Kidney (tissue), 14 donors: ENCODE measurements around the gene SNX10. TPM values are rescaled to one million over a fixed set of nuclear protein-coding genes. Genes with fewer than 3 reads are reported as not detected.

ENCODE experiments used
- DNase-seq, 5 donors: peaks; one replicate each; pipeline ENCODE4 v3.0.0-alpha.2; 2013 to 2020
- FAIRE-seq: peaks from 2 replicates; lab custom pipeline; 2012; peaks lifted over from hg19 to GRCh38; lab: Jason Lieb, UNC
- H3K27ac ChIP-seq, 2 donors: one replicate each; pipeline ENCODE4 v1.7.0; 2013; ENCODE audit warnings: low read depth in 2 of 2, low read length in 2 of 2, inconsistent platforms in 1 of 2
- H3K27me3 ChIP-seq: one replicate; pipeline ENCODE4 v1.7.1; 2013; ENCODE audit warnings: low read length, inconsistent platforms; ENCODE audit not compliant: control insufficient read depth, insufficient read depth
- H3K36me3 ChIP-seq, 3 donors: one replicate each; pipeline versions ENCODE4 v1.7.0 to v1.7.1; 2013; ENCODE audit warnings: low read length in 3 of 3, control low read depth in 1 of 3, inconsistent platforms in 1 of 3; ENCODE audit not compliant: insufficient read depth in 3 of 3, control insufficient read depth in 2 of 3
- H3K4me1 ChIP-seq, 3 donors: one replicate each; pipeline versions ENCODE4 v1.7.0 to v1.7.1; 2013; ENCODE audit warnings: low read length in 3 of 3, inconsistent platforms in 1 of 3, low read depth in 1 of 3; ENCODE audit not compliant: control insufficient read depth in 2 of 3, insufficient read depth in 2 of 3
- H3K4me3 ChIP-seq, 3 donors: one replicate each; pipeline versions ENCODE4 v1.7.0 to v1.8.1; 2013; ENCODE audit warnings: low read length in 3 of 3, control low read depth in 1 of 3, inconsistent platforms in 1 of 3
- H3K9ac ChIP-seq, 3 donors: one replicate each; pipeline versions ENCODE4 v1.7.0 to v1.7.1; 2013; ENCODE audit warnings: low read length in 3 of 3, control low read depth in 1 of 3, inconsistent platforms in 1 of 3
- H3K9me3 ChIP-seq, 3 donors: one replicate each; pipeline versions ENCODE4 v1.7.0 to v1.7.1; 2013; ENCODE audit warnings: low read length in 3 of 3, control low read depth in 1 of 3, inconsistent platforms in 1 of 3; ENCODE audit not compliant: control insufficient read depth in 2 of 3, insufficient read depth in 1 of 3
- CTCF ChIP-seq: IDR thresholded peaks from 3 replicates; pipeline ENCODE4 v1.5.1; 2012; ENCODE audit warnings: mild to moderate bottlenecking, moderate library complexity, borderline replicate concordance; ENCODE audit not compliant: insufficient read depth; ENCODE audit errors: extremely low read depth
- intact Hi-C: fragments of 100-400 bp; cut with DNase I; formaldehyde crosslinking; loops from one replicate; pipeline ENCODE4 v1.11.1; 2022
- polyA plus RNA-seq: library from polyadenylated mRNA; stranded (reverse); fragments of 350-450 nt; fragmentation: Illumina TruSeq; extraction: RNeasy Lipid Tissue Mini Kit (QIAGEN cat#74804); gene quantifications from one replicate; pipeline ENCODE4 v1.2.3, GENCODE V29; 2014; ENCODE audit warnings: low read depth, low replicate concordance; ENCODE audit not compliant: insufficient read depth
- total RNA-seq: library from RNA; stranded (reverse); fragmentation: NEBNext Ultra II Directional; extraction: Animal tissue kit (Norgen Biotek cat#: 25700); gene quantifications from one replicate; pipeline ENCODE4 v1.2.1, GENCODE V29; 2021
- donor health status: control.
- donor health status: control.
- donor health status: control.
- donor health status: control.
- donor health status: control.
- donor health status: DM: yes; HTN: yes; CAD: no.
- donor health status: Normal renal cell carcinoma (clear cell type).

The SNX10 gene
- total and polyA plus RNA-seq, 2 donors from 2014 or later: 30.1 to 72.0 TPM

- Histone ChIP-seq H3K27me3 (peaks cover 1% of the 10 kb centered on the region), H3K36me3 (peaks cover 0 to 7% (median 0%) of the 10 kb centered on the region in 3 donors), H3K27ac (no peak overlapping the region), H3K9me3 (no peaks in the 10 kb centered on the region), H3K9ac (no peak overlapping the region), H3K4me3 (no peak overlapping the region), H3K4me1 (peaks cover 6 to 19% (median 16%) of the 10 kb centered on the region in 3 donors)
- intact Hi-C loops: loop anchor here (10.0 kb wide), 2 partner anchors 274 to 474 kb away; no protein-coding TSS in a partner anchor
- peak in 1 of 5 donors; percentile 33 for DNase-seq
- TF ChIP-seq CTCF: no peak
- peak; percentile 60 for FAIRE-seq
These were observed 76.9 kb downstream of the SNX10 start for GRCh38 chr7:26368542-26368941.

- FAIRE-seq (peak; percentile 30), DNase-seq (peak in 3 of 5 donors; percentile 46 to 91 (median 86))
- Histone ChIP-seq H3K27me3 (peaks cover 3% of the 10 kb centered on the region), H3K36me3 (peaks cover 0 to 7% (median 0%) of the 10 kb centered on the region in 3 donors), H3K9me3 (no peaks in the 10 kb centered on the region), H3K9ac (peak overlapping the region in 1 of 3 donors; percentile 21), H3K27ac (no peak overlapping the region), H3K4me1 (peaks cover 6 to 19% (median 16%) of the 10 kb centered on the region in 3 donors), H3K4me3 (peak overlapping the region in 2 of 3 donors; percentile 16 to 21)
- intact Hi-C loops: loop anchor here (10.0 kb wide), 2 partner anchors 275 to 475 kb away; no protein-coding TSS in a partner anchor
- TF ChIP-seq CTCF: peak; percentile 75
These were observed 77.9 kb downstream of the SNX10 start for GRCh38 chr7:26369593-26369992.

- FAIRE-seq: no peak
- Histone ChIP-seq H3K9ac (peak overlapping the region in 1 of 3 donors; percentile 21), H3K4me3 (peak overlapping the region in 2 of 3 donors; percentile 16 to 21), H3K27me3 (peaks cover 7% of the 10 kb centered on the region), H3K27ac (no peak overlapping the region), H3K36me3 (peaks cover 0 to 7% (median 0%) of the 10 kb centered on the region in 3 donors), H3K4me1 (peaks cover 6 to 19% (median 16%) of the 10 kb centered on the region in 3 donors), H3K9me3 (no peaks in the 10 kb centered on the region)
- peak in 2 of 5 donors; percentile 72 to 79 for DNase-seq
- no peak for TF ChIP-seq CTCF
- intact Hi-C loops: loop anchor here (10.0 kb wide), 2 partner anchors 295 to 785 kb away; partner anchors contain the start of genes HOXA3 and HOXA7
These were observed 78.3 kb downstream of the SNX10 start for GRCh38 chr7:26370011-26370410.
